ENCODE results near the gene MAGI2.
"Not testable (repeated sequence)": the region's sequence is repeated elsewhere in the genome, so short reads cannot be mapped to it uniquely, and the experiment has no call there.

The MAGI2 gene

DNA sequence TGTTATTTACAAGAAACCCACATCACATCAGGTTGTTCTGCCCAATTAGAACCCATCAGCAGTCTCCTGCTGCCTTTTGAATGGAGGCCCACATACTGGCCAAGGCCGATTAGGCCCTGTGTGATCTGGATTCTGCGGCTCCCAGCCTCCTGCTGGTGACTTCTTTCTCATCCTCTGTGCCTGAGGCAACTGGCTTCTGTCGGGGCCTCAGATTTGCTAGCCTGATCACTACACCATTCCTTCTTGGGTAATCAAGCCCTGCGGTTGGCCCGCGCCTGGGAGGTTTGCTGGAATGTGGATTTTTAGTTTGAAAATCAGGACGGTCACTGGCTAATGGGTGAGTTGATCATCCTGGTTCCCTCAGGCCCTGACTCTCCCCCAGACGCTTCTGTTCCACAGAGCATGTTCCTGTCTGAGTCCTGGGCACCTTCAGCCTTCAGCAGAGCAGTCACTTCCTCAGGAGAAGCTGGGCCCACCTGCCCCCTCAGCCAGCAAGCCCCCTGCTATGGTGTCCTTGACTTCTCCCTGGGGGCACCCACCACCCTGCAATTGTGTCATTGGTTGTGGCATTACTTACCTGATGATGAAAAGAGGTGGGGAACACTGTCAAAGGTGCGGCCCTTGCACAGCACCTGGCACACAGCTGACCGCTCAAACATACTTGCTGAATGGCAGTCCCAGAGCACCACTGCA, 1447.3 kb downstream of the MAGI2 start:
- no peak for FAIRE-seq
- no peak for DNase-seq (ENCODE audit: insufficient read length, low spot score)
- TF ChIP-seq, protein P1, sequence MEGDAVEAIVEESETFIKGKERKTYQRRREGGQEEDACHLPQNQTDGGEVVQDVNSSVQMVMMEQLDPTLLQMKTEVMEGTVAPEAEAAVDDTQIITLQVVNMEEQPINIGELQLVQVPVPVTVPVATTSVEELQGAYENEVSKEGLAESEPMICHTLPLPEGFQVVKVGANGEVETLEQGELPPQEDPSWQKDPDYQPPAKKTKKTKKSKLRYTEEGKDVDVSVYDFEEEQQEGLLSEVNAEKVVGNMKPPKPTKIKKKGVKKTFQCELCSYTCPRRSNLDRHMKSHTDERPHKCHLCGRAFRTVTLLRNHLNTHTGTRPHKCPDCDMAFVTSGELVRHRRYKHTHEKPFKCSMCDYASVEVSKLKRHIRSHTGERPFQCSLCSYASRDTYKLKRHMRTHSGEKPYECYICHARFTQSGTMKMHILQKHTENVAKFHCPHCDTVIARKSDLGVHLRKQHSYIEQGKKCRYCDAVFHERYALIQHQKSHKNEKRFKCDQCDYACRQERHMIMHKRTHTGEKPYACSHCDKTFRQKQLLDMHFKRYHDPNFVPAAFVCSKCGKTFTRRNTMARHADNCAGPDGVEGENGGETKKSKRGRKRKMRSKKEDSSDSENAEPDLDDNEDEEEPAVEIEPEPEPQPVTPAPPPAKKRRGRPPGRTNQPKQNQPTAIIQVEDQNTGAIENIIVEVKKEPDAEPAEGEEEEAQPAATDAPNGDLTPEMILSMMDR (IDR thresholded peaks at IDR 0.05; ENCODE audit: insufficient read depth, missing control alignments), result no peak

DNA sequence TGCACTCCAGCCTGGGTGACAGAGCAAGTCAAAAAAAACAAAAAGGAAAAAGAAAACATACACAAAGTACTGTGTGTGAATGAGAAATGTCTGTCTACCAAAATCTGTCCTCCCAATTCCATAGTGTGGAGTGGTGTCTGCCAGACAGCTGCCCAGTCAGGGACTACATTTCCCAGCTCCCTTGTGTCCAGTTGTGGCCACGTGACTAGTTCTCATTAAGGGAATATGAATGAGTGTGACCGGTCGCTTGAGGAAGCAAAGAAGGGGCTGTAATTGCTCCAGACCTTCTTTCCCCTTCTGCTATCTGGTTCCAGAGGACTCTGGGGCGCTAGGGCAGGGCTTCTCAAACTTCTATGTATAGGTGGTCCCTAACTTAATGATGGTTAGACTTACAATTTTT, 1450.8 kb downstream of the MAGI2 start:
- TF ChIP-seq, protein P1 (IDR thresholded peaks at IDR 0.05; ENCODE audit: insufficient read depth, missing control alignments), result no peak
- FAIRE-seq (no peak), DNase-seq (ENCODE audit: insufficient read length, low spot score) (no peak)

DNA sequence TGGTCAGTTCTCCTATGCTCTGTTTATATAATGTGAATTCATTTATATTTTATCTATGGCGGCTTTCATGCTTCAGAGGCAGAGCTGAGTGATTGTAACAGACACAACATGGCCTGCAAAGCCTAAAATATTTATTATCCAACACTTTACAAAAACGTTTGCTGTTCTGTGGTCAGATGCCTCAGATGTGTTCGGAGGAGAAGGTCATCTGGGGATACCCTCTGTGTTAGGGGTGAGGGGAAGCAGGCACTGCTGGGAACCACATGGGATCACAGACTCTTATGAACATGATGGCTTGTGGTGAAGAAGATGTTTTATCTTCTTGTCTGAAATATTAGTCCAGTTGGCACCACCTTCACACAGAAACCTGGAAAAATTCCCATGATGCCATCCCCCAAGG, 1451.4 kb downstream of the MAGI2 start:
- DNase-seq (ENCODE audit: insufficient read length, low spot score) (no peak), FAIRE-seq (no peak)
- TF ChIP-seq, protein P1 (IDR thresholded peaks at IDR 0.05; ENCODE audit: insufficient read depth, missing control alignments), result no peak

DNA sequence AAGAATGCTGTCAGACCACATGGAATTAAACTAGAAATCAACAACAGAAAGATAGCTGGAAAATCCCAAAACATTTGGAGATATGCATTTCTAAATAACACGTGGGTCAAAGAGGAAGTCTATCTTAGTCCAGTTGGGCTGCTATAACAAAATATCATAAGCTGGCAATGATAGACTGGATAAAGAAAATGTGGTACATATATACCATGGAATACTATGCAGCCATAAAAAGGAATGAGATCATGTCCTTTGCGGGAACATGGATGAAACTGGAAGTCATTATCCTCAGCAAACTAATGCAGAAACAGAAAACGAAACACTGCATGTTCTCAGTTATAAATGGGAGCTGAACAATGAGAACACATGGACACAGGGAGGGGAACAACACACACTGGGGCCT, 1454.3 kb downstream of the MAGI2 start:
- DNase-seq (ENCODE audit: insufficient read length, low spot score); FAIRE-seq: not testable (repeated sequence)

DNA sequence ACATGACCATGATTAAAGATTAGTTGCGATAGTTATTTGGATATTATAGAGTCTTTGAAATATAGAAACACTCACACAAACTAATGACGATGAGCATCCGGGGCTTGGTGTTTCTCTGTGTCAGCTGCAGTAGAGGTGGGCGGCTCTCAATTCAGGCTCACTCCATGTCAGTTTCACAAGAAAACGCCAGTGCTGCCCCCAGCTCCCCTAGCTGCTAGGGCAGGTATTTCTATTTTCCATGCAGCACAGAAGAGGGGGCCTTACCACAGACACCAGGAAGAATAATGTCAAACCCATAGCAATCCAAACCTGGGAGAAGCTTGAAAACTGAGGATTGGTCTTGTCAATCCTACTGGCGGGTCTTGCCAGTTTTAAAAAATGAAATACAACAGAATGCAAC, 1457.8 kb downstream of the MAGI2 start:
- FAIRE-seq, result no peak
- TF ChIP-seq, protein P1 (IDR thresholded peaks at IDR 0.05; ENCODE audit: insufficient read depth, missing control alignments), result peak; percentile 5
- no peak for DNase-seq (ENCODE audit: insufficient read length, low spot score)

DNA sequence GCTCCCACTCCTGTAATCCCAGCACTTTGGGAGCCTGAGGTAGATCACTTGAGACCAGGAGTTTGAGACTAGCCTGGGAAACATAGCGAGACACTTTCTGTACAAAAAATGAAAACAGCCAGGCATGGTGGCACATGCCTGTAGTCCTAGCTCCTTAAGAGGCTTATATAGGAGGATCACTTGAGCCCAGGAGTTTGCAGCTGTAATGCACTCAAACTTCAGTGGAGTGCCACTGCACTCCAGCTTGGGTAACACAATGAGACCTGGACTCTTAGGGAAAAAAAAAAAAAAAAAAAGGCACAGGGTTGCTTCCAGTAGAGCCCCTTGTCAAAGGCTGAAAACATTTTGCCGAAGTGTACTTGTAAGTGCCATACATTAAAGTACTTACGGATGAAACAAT, 1459.6 kb downstream of the MAGI2 start:
- FAIRE-seq (no peak), DNase-seq (ENCODE audit: insufficient read length, low spot score) (no peak)
- TF ChIP-seq, protein P1 (IDR thresholded peaks at IDR 0.05; ENCODE audit: insufficient read depth, missing control alignments), result no peak

DNA sequence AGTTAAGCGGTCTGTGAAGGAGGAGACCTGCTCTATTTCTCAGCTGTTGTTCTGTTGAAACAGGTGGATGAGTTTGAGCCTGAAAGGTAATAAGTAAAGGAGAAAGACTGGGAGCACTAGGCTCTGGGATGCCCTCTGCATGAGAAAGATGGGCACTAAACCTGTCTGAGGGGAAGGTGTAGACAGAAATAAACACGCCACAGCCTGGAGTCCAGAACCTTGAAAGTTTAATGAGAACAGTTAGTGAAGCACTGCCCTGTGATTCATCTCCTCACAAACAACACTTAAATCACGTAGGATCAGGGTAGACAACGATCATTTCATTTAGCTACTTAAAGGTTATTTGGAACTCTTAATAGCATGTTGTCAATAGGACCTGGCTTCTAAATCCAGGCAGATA, 1461.8 kb downstream of the MAGI2 start:
- DNase-seq (ENCODE audit: insufficient read length, low spot score) (no peak), FAIRE-seq (no peak)
- TF ChIP-seq, protein P1 (IDR thresholded peaks at IDR 0.05; ENCODE audit: insufficient read depth, missing control alignments), result no peak

Measured in D721Med (cell line).